HepG2 (cell line): Measurements from ENCODE around the gene ICE1. TPM values are rescaled to one million over a fixed set of nuclear protein-coding genes. Genes with fewer than 3 reads are reported as not detected.

Experiments used
- ATAC-seq: fragments of 200-7000 bp; cut with Tn5 transposase; 3 replicates; pipeline ENCODE4 v1.9.1; 2020; ENCODE audit warnings: mild to moderate bottlenecking, moderate library complexity
- BruUV-seq: library from RNA; stranded (reverse); fragments of 400-500 nt; replicated peaks from 2 replicates; lab custom pipeline; 2021; lab: Mats Ljungman, UMichigan
- CTCF ChIA-PET: fragments of 300-600 bp; formaldehyde crosslinking; extraction: SDS; loops from one replicate; lab custom pipeline; 2021; ENCODE audit warnings: low total read pairs, inconsistent platforms, low intra/inter-chr PET ratio; lab: Yijun Ruan, JAX
- POLR2A ChIA-PET: fragments of 350-600 bp; sonication (Branson Sonifier 250); formaldehyde crosslinking; loops from one replicate; lab custom pipeline; 2020; ENCODE audit warnings: antibody characterized with exemption, inconsistent platforms; lab: Yijun Ruan, JAX
- DNase-seq: peaks from one replicate; pipeline ENCODE4 v3.0.0-alpha.2; 2015; ENCODE audit warnings: low spot score
- FAIRE-seq: peaks from 3 replicates; lab custom pipeline; 2011; peaks lifted over from hg19 to GRCh38; lab: Jason Lieb, UNC
- H2AFZ ChIP-seq: one replicate; pipeline ENCODE4 v1.6.1; 2011; ENCODE audit warnings: low read length, inconsistent platforms
- H3K27ac ChIP-seq: fragments of 300-600 bp; 3 replicates; pipeline ENCODE4 v1.8.0; 2011; ENCODE audit warnings: mixed run types, mild to moderate bottlenecking, mixed read lengths, low read length, inconsistent platforms; ENCODE audit not compliant: insufficient read depth; ENCODE audit errors: extremely low read length
- H3K27me3 ChIP-seq, 2 experiments: fragments of 200-600 bp in 1 of 2; 2 replicates in 1 of 2; 3 replicates in 1 of 2; pipeline versions ENCODE4 v1.6.0 to v1.8.0; 2011; ENCODE audit warnings: low read length in 2 of 2, mild to moderate bottlenecking in 2 of 2, moderate library complexity in 2 of 2, inconsistent platforms in 1 of 2; ENCODE audit not compliant: insufficient read depth in 2 of 2, control insufficient read depth in 1 of 2
- H3K36me3 ChIP-seq, 2 experiments: fragments of 200-600 bp in 1 of 2; replicated peaks in 1 of 2; 2 replicates in 1 of 2; 3 replicates in 1 of 2; pipeline versions ENCODE4 v1.5.1 to v1.8.0; 2011; ENCODE audit warnings: low read length in 2 of 2, inconsistent platforms in 1 of 2; ENCODE audit not compliant: insufficient read depth in 2 of 2, control insufficient read depth in 1 of 2
- H3K4me1 ChIP-seq: 2 replicates; pipeline ENCODE4 v1.5.1; 2012; ENCODE audit warnings: low read length, inconsistent platforms; ENCODE audit not compliant: insufficient read depth
- H3K4me2 ChIP-seq: 2 replicates; pipeline ENCODE4 v1.6.0; 2011; ENCODE audit warnings: low read depth, low read length, inconsistent platforms
- H3K4me3 ChIP-seq, 3 experiments: fragments of 200-600 bp in 1 of 3; sonication (generic), shearing (Covaris generic) in 1 of 3; replicated peaks in 1 of 3; 2 replicates each; pipeline ENCODE4 v1.5.1; 2011 to 2016; ENCODE audit warnings: low read length in 3 of 3, inconsistent platforms in 2 of 3, low read depth in 2 of 3, mild to moderate bottlenecking in 2 of 3, control low read depth in 1 of 3, mixed read lengths in 1 of 3; ENCODE audit not compliant: insufficient read depth in 1 of 3
- H3K79me2 ChIP-seq: one replicate; pipeline ENCODE4 v1.6.1; 2011; ENCODE audit warnings: low read length, inconsistent platforms; ENCODE audit not compliant: insufficient read depth
- H3K9ac ChIP-seq: 2 replicates; pipeline ENCODE4 v1.6.0; 2011; ENCODE audit warnings: mild to moderate bottlenecking, low read depth, low read length, inconsistent platforms; ENCODE audit not compliant: insufficient read depth
- H3K9me3 ChIP-seq: 2 replicates; pipeline ENCODE4 v1.5.1; 2012; ENCODE audit warnings: mild to moderate bottlenecking, low read length
- H4K20me1 ChIP-seq: 2 replicates; pipeline ENCODE4 v1.6.0; 2011; ENCODE audit warnings: inconsistent platforms, mild to moderate bottlenecking, low read length, moderate library complexity; ENCODE audit not compliant: insufficient read depth
- BRCA1 ChIP-seq: sonication (generic); formaldehyde crosslinking; IDR thresholded peaks from 2 replicates; pipeline ENCODE4 v1.4.0; 2020; ENCODE audit warnings: missing genetic modification reagents
- ETV6 ChIP-seq: sonication (generic); formaldehyde crosslinking; conservative IDR thresholded peaks from 2 replicates; pipeline ENCODE4 v1.4.0; 2020; ENCODE audit warnings: missing genetic modification reagents
- MEIS1 ChIP-seq: sonication (generic); formaldehyde crosslinking; IDR thresholded peaks from 2 replicates; pipeline ENCODE4 v1.9.0; 2021; ENCODE audit warnings: mild to moderate bottlenecking, missing genetic modification reagents, moderate library complexity, borderline replicate concordance
- NR1H2 ChIP-seq: sonication (generic); formaldehyde crosslinking; IDR thresholded peaks from 2 replicates; pipeline ENCODE4 v1.8.1; 2022; ENCODE audit warnings: low read depth, missing genetic modification reagents, borderline replicate concordance
- ZFP90 ChIP-seq: sonication (generic); formaldehyde crosslinking; IDR thresholded peaks from 2 replicates; pipeline ENCODE4 v1.8.0; 2022; ENCODE audit warnings: missing genetic modification reagents, mild to moderate bottlenecking, inconsistent platforms, borderline replicate concordance
- ZMYM4 ChIP-seq: sonication (generic); formaldehyde crosslinking; IDR thresholded peaks from 2 replicates; pipeline ENCODE4 v1.8.1; 2023; ENCODE audit warnings: mild to moderate bottlenecking, missing genetic modification reagents
- ZNF709 ChIP-seq: sonication (generic); formaldehyde crosslinking; IDR thresholded peaks from 2 replicates; pipeline ENCODE4 v1.5.0; 2020; ENCODE audit warnings: mild to moderate bottlenecking, missing genetic modification reagents
- ZNF781 ChIP-seq: sonication (generic); formaldehyde crosslinking; IDR thresholded peaks from 2 replicates; pipeline ENCODE4 v1.5.1; 2020; ENCODE audit warnings: borderline replicate concordance, mild to moderate bottlenecking, missing genetic modification reagents; ENCODE audit errors: not compliant biosample characterization
- ZNF792 ChIP-seq: IDR thresholded peaks from 2 replicates; pipeline ENCODE4 v1.6.1; 2016
- WGBS: methylation state at CpG from one replicate; pipeline ENCODE4 v1.1.6; 2017; ENCODE audit warnings: low lambda C conversion rate; 5-methylcytosine and 5-hydroxymethylcytosine counted together
- in situ Hi-C: cut with HindIII; loops from 2 replicates; pipeline ENCODE4 v1.10.0; 2017; ENCODE audit warnings: low pct_unique_long_range_greater_than_20kb; ENCODE audit not compliant: extremely low pct_ligation_motif_present
- intact Hi-C: fragments of 100-400 bp; cut with micrococcal nuclease; formaldehyde crosslinking; loops from one replicate; pipeline ENCODE4 v1.10.0; 2022; ENCODE audit not compliant: unreplicated experiment
- polyA plus RNA-seq, 8 experiments: library from polyadenylated mRNA; depleted of rRNA in 3 of 8; stranded (reverse) in 7 of 8; unstranded in 1 of 8; fragments of >200 nt; fragmentation: Illumina TruSeq in 4 of 8; extraction: Trizol in 4 of 8; gene quantifications; 2 replicates each; pipeline versions ENCODE4 v1.2.1 to v1.2.3, GENCODE V29; 2011 to 2016; ENCODE audit warnings: low read depth in 4 of 8, missing spikeins in 1 of 8, mixed read lengths in 1 of 8; ENCODE audit not compliant: insufficient read depth in 1 of 8
- total RNA-seq, 5 experiments: library from RNA; depleted of rRNA; stranded (reverse); fragments of >200 nt; fragmentation: Illumina TruSeq; extraction: Trizol; gene quantifications; 2 replicates each; pipeline ENCODE4 v1.2.3, GENCODE V29; 2016; ENCODE audit warnings: low read depth in 1 of 5
- TF ChIP-seq, protein P1 (sequence below): sonication (generic); formaldehyde crosslinking; IDR thresholded peaks from 2 replicates; pipeline ENCODE4 v1.5.0; 2020; ENCODE audit warnings: mild to moderate bottlenecking, missing genetic modification reagents, borderline replicate concordance
- TF ChIP-seq, protein P2 (sequence below): sonication (generic); formaldehyde crosslinking; IDR thresholded peaks from 2 replicates; pipeline ENCODE4 v1.5.0; 2020; ENCODE audit warnings: missing genetic modification reagents, mild to moderate bottlenecking, borderline replicate concordance
- TF ChIP-seq, protein P3 (sequence below): sonication (generic); formaldehyde crosslinking; IDR thresholded peaks from 2 replicates; pipeline ENCODE4 v1.8.0; 2022; ENCODE audit warnings: missing genetic modification reagents, low read depth, mild to moderate bottlenecking, borderline replicate concordance
- TF ChIP-seq, protein P4 (sequence below): IDR thresholded peaks from 2 replicates; pipeline ENCODE4 v1.6.1; 2016

Gene ICE1
- total and polyA plus RNA-seq, 2 of the 13 experiments (the other 11 are each of a cell fraction or from before 2014, with no cell fraction given), result 9.1 to 27.6 TPM

DNA sequence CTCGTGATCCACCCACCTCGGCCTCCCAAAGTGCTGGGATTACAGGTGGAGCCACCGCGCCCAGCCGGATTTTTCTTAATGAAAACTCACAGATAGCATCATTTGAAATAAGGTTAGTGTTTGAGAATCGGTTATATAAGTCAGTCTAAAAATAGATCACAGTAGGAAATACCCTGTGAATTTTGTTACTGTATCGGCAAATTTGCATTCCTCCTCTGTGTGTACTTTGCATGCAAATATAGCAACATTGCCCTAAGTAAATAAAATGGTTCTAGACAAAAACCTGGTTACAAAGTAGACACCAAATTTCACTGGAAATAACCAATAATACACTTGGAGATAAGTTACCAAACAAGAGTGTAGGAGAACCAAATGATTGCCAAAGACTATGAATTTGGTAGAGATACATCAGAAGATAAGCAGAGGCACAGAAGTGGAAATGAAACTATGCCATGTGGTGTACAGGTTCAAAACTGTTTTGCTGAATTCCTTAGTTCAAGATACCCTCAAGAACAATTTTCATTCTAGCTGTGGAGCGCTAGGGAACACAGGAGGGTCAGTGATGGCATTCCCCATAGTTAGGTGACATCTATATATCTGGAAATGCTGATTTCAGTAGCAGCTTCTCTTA lies 58.1 kb downstream of the ICE1 start:
- intact Hi-C loops, result no loop called here
- CTCF ChIA-PET, result no interaction called here
- no TSS peak for BruUV-seq
- no peak for ATAC-seq
- no peaks in the 10 kb centered on the region for H3K9me3 ChIP-seq
- no peak for TF ChIP-seq ETV6 (CRISPR knock-in tag)
- no peak for TF ChIP-seq ZFP90 (CRISPR knock-in tag)
- TF ChIP-seq ZNF792, result no peak
- TF ChIP-seq MEIS1 (CRISPR knock-in tag), result no peak
- no peak for TF ChIP-seq BRCA1 (CRISPR knock-in tag)
- no peak for TF ChIP-seq ZMYM4 (CRISPR knock-in tag)
- TF ChIP-seq ZNF781, result no peak
- TF ChIP-seq, all 625 proteins: peak for 0
- WGBS, result 96% methylated on average over 8 of the region's 8 CpGs
- Histone ChIP-seq H3K9ac (no peak overlapping the region), H3K36me3 (peaks cover 0 to 2% of the 10 kb centered on the region in 2 experiments; a peak in 2 of 5 replicates), H3K27ac (no peak overlapping the region), H2AFZ (no peak overlapping the region), H3K27me3 (no peaks in the 10 kb centered on the region), H3K79me2 (no peaks in the 10 kb centered on the region), H3K4me3 (no peak overlapping the region), H4K20me1 (no peaks in the 10 kb centered on the region), H3K4me1 (no peaks in the 10 kb centered on the region), H3K4me2 (no peak overlapping the region)
- in situ Hi-C loops, result no loop called here
- DNase-seq, result no peak
- POLR2A ChIA-PET, result no interaction called here
- no peak for FAIRE-seq

DNA sequence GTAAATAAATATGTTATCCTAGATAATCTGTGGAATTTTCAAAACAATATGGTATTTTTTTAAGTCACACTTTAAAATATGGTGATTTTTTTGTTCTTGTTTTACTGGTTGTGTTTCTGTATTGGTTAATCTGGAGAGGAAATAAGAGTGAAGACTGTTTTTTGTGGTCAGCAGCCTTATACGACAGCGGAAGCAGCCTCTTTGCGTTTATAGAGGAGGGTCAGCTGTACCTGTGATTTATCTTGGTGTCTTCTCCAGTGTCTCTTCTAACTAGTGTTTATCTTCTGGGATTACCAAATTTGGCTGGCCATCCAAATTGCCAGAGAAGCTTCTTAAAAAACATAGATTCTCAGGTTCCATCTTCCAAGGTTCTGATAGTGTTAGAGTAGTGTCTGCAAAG lies 58.7 kb downstream of the ICE1 start:
- POLR2A ChIA-PET, result no interaction called here
- ATAC-seq, result no peak
- in situ Hi-C loops, result no loop called here
- intact Hi-C loops, result no loop called here
- H2AFZ ChIP-seq, result no peak overlapping the region
- no peak overlapping the region for H3K4me2 ChIP-seq
- no peak overlapping the region for H3K4me3 ChIP-seq
- no peak overlapping the region for H3K9ac ChIP-seq
- BruUV-seq, result no TSS peak
- CTCF ChIA-PET, result no interaction called here
- no peak overlapping the region for H3K27ac ChIP-seq
- FAIRE-seq, result no peak
- DNase-seq, result no peak
- H3K79me2 ChIP-seq, result no peaks in the 10 kb centered on the region
- no peaks in the 10 kb centered on the region for H3K4me1 ChIP-seq
- no peaks in the 10 kb centered on the region for H3K27me3 ChIP-seq
- peaks cover 0 to 3% of the 10 kb centered on the region in 2 experiments; a peak in 2 of 5 replicates for H3K36me3 ChIP-seq
- WGBS, result 94% methylated on average over 3 of the region's 3 CpGs
- no peaks in the 10 kb centered on the region for H3K9me3 ChIP-seq
- H4K20me1 ChIP-seq, result no peaks in the 10 kb centered on the region
- TF ChIP-seq, protein P1, sequence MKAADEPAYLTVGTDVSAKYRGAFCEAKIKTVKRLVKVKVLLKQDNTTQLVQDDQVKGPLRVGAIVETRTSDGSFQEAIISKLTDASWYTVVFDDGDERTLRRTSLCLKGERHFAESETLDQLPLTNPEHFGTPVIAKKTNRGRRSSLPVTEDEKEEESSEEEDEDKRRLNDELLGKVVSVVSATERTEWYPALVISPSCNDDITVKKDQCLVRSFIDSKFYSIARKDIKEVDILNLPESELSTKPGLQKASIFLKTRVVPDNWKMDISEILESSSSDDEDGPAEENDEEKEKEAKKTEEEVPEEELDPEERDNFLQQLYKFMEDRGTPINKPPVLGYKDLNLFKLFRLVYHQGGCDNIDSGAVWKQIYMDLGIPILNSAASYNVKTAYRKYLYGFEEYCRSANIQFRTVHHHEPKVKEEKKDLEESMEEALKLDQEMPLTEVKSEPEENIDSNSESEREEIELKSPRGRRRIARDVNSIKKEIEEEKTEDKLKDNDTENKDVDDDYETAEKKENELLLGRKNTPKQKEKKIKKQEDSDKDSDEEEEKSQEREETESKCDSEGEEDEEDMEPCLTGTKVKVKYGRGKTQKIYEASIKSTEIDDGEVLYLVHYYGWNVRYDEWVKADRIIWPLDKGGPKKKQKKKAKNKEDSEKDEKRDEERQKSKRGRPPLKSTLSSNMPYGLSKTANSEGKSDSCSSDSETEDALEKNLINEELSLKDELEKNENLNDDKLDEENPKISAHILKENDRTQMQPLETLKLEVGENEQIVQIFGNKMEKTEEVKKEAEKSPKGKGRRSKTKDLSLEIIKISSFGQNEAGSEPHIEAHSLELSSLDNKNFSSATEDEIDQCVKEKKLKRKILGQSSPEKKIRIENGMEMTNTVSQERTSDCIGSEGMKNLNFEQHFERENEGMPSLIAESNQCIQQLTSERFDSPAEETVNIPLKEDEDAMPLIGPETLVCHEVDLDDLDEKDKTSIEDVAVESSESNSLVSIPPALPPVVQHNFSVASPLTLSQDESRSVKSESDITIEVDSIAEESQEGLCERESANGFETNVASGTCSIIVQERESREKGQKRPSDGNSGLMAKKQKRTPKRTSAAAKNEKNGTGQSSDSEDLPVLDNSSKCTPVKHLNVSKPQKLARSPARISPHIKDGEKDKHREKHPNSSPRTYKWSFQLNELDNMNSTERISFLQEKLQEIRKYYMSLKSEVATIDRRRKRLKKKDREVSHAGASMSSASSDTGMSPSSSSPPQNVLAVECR (CRISPR knock-in tag), result no peak
- no peak for TF ChIP-seq ZNF709 (CRISPR knock-in tag)
- TF ChIP-seq NR1H2 (CRISPR knock-in tag), result no peak
- TF ChIP-seq, protein P2, sequence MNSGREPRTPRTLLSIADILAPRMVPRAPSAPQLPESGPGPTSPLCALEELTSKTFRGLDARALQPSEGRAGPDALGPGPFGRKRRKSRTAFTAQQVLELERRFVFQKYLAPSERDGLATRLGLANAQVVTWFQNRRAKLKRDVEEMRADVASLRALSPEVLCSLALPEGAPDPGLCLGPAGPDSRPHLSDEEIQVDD (CRISPR knock-in tag), result no peak
- TF ChIP-seq, protein P3, sequence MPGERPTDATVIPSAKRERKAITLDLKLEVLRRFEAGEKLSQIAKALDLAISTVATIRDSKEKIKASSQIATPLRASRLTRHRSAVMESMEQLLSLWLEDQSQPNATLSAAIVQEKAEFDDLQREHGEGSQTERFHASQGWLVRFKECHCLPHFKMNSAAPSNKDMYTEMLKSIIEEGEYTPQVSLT (CRISPR knock-in tag), result no peak
- TF ChIP-seq, protein P4, sequence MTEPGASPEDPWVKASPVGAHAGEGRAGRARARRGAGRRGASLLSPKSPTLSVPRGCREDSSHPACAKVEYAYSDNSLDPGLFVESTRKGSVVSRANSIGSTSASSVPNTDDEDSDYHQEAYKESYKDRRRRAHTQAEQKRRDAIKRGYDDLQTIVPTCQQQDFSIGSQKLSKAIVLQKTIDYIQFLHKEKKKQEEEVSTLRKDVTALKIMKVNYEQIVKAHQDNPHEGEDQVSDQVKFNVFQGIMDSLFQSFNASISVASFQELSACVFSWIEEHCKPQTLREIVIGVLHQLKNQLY (CRISPR knock-in tag), result no peak
